ENCODE results near the gene RCC1. TPM values are rescaled to one million over a fixed set of nuclear protein-coding genes. Genes with fewer than 3 reads are reported as not detected.
A peak's percentile ranks its signal among the peaks of the same experiment; 100 is the strongest.
"Not testable (repeated sequence)": the region's sequence is repeated elsewhere in the genome, so short reads cannot be mapped to it uniquely, and the experiment has no call there.

Gene RCC1
- total RNA-seq, 1 experiment from 2014 or later = 87.3 TPM

- in situ Hi-C loops (cut with HindIII; ENCODE audit: low pct_unique_long_range_greater_than_20kb, low sequenced_read_pairs) = no loop called here
- DNase-seq (ENCODE audit: low read depth) = no peak
These were observed 72.1 kb downstream of the RCC1 start for GRCh38 chr1:28577738-28578536.

GRCh38 chr1:28578696-28579218 lies 72.9 kb downstream of the RCC1 start:
- in situ Hi-C loops (cut with HindIII; ENCODE audit: low pct_unique_long_range_greater_than_20kb, low sequenced_read_pairs) = no loop called here
- DNase-seq (ENCODE audit: low read depth) = no peak

DNA sequence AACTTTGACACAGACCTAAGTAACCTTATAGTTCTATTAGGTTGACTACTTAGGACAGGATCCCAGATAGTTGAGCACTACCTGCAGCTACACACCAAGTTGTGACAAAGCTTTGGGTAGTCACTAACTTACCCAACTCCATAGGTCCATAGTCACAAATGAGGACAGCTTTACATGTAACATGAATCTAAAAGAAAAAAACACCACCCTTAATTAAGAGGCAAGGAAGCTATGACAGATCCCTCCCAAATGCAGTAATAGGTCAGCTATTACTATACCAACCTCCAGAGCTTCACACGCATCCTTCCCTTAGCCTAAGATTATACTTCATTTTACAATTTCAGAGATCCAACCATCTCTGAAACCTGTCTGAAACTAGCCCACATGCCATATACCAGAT lies 73.6 kb downstream of the RCC1 start:
- DNase-seq (ENCODE audit: low read depth) = no peak
- in situ Hi-C loops (cut with HindIII; ENCODE audit: low pct_unique_long_range_greater_than_20kb, low sequenced_read_pairs) = no loop called here

DNA sequence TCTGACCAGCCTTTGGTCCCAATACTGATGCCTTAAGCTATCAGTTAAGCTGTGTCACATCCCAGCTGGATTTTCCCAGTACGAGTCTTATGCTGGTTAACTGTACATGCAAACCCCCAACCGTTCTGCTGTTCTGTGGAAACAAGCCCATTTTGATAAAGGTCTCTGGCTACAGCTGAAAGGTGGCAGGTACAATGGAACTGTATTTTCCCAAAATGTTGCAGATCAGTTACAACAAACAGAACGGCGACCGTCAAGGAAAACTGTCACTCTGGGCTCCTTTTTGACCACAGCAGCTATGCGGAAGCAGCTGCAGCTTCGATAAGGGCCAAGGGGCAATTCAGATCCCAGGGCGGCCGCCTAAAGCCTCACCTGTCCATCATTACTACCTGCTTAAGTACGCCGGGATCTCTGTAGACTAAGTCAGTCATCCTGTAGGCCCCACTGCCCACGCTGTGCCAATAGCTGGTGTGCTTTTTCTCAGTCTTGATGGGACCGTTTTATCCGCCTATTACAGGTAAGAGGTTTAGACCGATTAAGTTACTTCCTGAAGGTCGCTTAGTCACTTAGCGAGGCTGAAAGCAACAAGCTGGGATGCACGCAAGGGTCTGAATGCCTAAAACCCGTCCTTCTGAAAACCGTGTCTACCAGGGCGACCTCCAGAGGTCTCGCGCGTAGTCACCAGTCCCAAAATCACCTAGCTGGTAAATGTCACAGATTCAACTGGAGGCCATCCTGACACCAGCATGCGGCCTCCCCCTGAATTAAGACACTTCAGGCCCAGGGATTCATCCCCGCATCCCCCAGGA lies 75.1 kb downstream of the RCC1 start:
- in situ Hi-C loops (cut with HindIII; ENCODE audit: low pct_unique_long_range_greater_than_20kb, low sequenced_read_pairs) = no loop called here
- peak; percentile 38 for DNase-seq (ENCODE audit: low read depth)

- peak; percentile 90 for DNase-seq (ENCODE audit: low read depth)
- in situ Hi-C loops (cut with HindIII; ENCODE audit: low pct_unique_long_range_greater_than_20kb, low sequenced_read_pairs) = no loop called here
These were observed 75.8 kb downstream of the RCC1 start for GRCh38 chr1:28581531-28582247.

- in situ Hi-C loops (cut with HindIII; ENCODE audit: low pct_unique_long_range_greater_than_20kb, low sequenced_read_pairs) = no loop called here
These were observed 76.4 kb downstream of the RCC1 start for GRCh38 chr1:28582248-28582615.

DNA sequence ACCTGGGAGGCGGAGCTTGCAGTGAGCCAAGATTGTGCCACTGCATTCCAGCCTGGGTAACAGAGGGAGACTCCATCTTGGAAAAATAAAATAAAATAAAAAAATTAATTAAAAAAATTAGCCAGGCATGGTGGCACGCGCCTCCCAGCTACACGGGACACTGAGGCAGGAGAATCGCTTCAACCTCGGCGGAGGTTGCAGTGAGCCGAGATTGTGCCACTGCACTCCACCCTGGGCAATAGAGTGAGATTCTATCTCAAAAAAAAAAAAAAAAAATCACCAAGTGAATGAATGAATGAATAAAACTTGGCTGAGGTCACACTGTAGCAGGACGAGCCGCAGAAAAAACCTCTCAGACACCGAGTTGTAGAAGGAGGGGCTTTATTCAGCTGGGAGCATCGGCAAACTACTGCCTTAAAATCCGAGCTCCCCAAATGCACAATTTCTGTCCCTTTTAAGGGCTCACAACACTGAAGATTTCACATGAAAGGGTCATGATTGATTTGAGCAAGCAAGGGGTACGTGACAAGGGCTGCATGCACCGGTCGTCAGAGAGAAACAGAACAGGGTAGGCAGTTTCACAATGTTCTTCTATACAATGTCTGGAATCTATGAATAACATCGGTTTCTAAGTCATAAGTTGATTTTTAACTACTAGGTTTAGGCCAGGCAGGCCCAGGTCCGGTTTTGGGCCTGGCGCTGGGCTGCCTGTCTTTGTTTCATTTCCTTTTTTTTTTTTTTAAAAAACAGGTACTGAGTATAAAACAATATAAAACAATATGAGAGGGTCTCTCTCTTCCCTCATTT lies 80.9 kb downstream of the RCC1 start:
- DNase-seq (ENCODE audit: low read depth); in situ Hi-C loops (cut with HindIII; ENCODE audit: low pct_unique_long_range_greater_than_20kb, low sequenced_read_pairs): not testable (repeated sequence)

More at GRCh38 chr1:28582248-28582615, 76.4 kb downstream of the RCC1 start:
- no peak for DNase-seq (ENCODE audit: low read depth)

Other genes with a start within 250 kb of the RCC1 start
- gene SESN2, start 246.5 kb upstream of the RCC1 start, total RNA-seq (2014; rRNA removed; shearing (Covaris generic); ENCODE audit: low replicate concordance) = 21.7 TPM in 2 replicates
- 26.3 and 41.5 TPM in 2 replicates for gene MED18, start 177.0 kb upstream of the RCC1 start, total RNA-seq (2014; rRNA removed; shearing (Covaris generic); ENCODE audit: low replicate concordance)
- gene PHACTR4, start 136.3 kb upstream of the RCC1 start, total RNA-seq (2014; rRNA removed; shearing (Covaris generic); ENCODE audit: low replicate concordance) = 4.2 and 6.1 TPM in 2 replicates
- 15.3 and 22.7 TPM in 2 replicates for gene TRNAU1AP, start 47.0 kb downstream of the RCC1 start, total RNA-seq (2014; rRNA removed; shearing (Covaris generic); ENCODE audit: low replicate concordance)
- not detected in 2 replicates for gene RAB42, start 86.2 kb downstream of the RCC1 start, total RNA-seq (2014; rRNA removed; shearing (Covaris generic); ENCODE audit: low replicate concordance)
- gene TAF12, start 137.0 kb downstream of the RCC1 start, total RNA-seq (2014; rRNA removed; shearing (Covaris generic); ENCODE audit: low replicate concordance) = 19.7 and 27.3 TPM in 2 replicates
- not detected in 2 replicates for gene RNU11, start 142.6 kb downstream of the RCC1 start, total RNA-seq (2014; rRNA removed; shearing (Covaris generic); ENCODE audit: low replicate concordance)
- gene GMEB1, start 162.7 kb downstream of the RCC1 start, total RNA-seq (2014; rRNA removed; shearing (Covaris generic); ENCODE audit: low replicate concordance) = 6.7 and 7.6 TPM in 2 replicates
- 43.8 and 52.2 TPM in 2 replicates for gene YTHDF2, start 230.9 kb downstream of the RCC1 start, total RNA-seq (2014; rRNA removed; shearing (Covaris generic); ENCODE audit: low replicate concordance)

Data from Caki2 (cell line).